ENCODE measurements around the gene KLHL5. TPM values are rescaled to one million over a fixed set of nuclear protein-coding genes. Genes with fewer than 3 reads are reported as not detected.

Gene KLHL5
- total and polyA plus RNA-seq, 2 of the 4 experiments (the other 2 are of a cell fraction), result 58.8 to 97.7 TPM

DNA sequence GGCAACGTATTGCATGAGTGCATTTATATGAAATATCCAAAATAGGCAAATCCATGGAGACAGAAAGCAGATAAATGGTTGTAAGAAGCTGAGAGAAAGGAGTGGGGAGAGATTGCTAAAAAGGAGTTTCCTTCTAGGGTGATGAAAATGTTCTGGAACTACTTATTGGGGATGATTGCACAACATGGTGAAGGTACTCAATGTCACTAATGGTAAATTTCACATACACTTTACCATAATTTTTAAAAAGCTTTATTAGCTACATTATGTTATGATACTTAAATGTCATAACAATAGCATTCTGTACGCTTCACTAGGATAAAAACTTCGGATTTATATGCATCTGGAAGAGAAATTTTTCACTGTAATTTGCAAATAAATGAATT, 63.6 kb downstream of the KLHL5 start:
- WGBS, 2 experiments (ENCODE audit: extremely low coverage in 2 of 2, insufficient read length in 1 of 2), result 83% methylated on average over 1 of the region's 3 CpGs; no CpG with 5 or more reads in 1 of the 2 experiments
- CTCF ChIA-PET, result no interaction called here

More for the DNA sequence above, 63.6 kb downstream of the KLHL5 start:
- H2BK5ac ChIP-seq (ENCODE audit: low read depth, low read length, poor library complexity, severe bottlenecking), result no peak overlapping the region
- dilution Hi-C loops (cut with HindIII; ENCODE audit: low sequenced_read_pairs, unreplicated experiment) (no loop called here), intact Hi-C loops (cut with micrococcal nuclease) (no loop called here), in situ Hi-C loops (cut with MboI; ENCODE audit: low sequenced_read_pairs) (no loop called here)
- H2AFZ ChIP-seq (replicated peaks; ENCODE audit: low read length, poor library complexity), result no peak overlapping the region
- no peaks in the 10 kb centered on the region for H3K9me1 ChIP-seq (ENCODE audit: insufficient read depth, low read length)
- H2AK9ac ChIP-seq (replicated peaks; ENCODE audit: low read depth, low read length, poor library complexity), result no peak overlapping the region
- DNase-seq, result no peak
- no peak overlapping the region for H2AK5ac ChIP-seq (ENCODE audit: low read depth, low read length)
- no peaks in the 10 kb centered on the region; the same call in 1 of the 2 replicates for H4K20me1 ChIP-seq (ENCODE audit: insufficient read depth, low read length)
- H3K79me1 ChIP-seq (ENCODE audit: low read depth in 1 of 2, low read length in 2 of 2), result peaks cover 0 to 6% of the 10 kb centered on the region in 2 experiments; a peak in 2 of 4 replicates
- no peak overlapping the region for H4K5ac ChIP-seq (ENCODE audit: low read depth, low read length)
- H3K18ac ChIP-seq (ENCODE audit: low read depth, low read length), result no peak overlapping the region
- no peaks in the 10 kb centered on the region for H3K4me1 ChIP-seq (ENCODE audit: control insufficient read depth, insufficient read depth, low read length)
- TF ChIP-seq MXI1 (IDR thresholded peaks at IDR 0.05; ENCODE audit: borderline replicate concordance, low read depth, low read length) (no peak), CEBPB (IDR thresholded peaks at IDR 0.05; ENCODE audit: low read depth, low read length) (peak; percentile 75)
- H4K91ac ChIP-seq (ENCODE audit: insufficient read depth, low read depth, low read length), result no peak overlapping the region
- no peak for ATAC-seq (ENCODE audit: low read depth)
- H2BK15ac ChIP-seq (ENCODE audit: low read depth, low read length), result no peak overlapping the region
- no peaks in the 10 kb centered on the region for H3K27me3 ChIP-seq (ENCODE audit: control insufficient read depth, insufficient read depth, low read length)
- H3K4ac ChIP-seq (ENCODE audit: low read depth, low read length), result no peak overlapping the region
- no peak overlapping the region for H4K8ac ChIP-seq (ENCODE audit: low read depth in 2 of 2, low read length in 2 of 2)
- BruUV-seq (replicated peaks), result no TSS peak
- no peak overlapping the region for H2BK120ac ChIP-seq (ENCODE audit: low read depth, low read length)
- no peak overlapping the region for H3K27ac ChIP-seq (ENCODE audit: insufficient read depth, low read length)
- H3K56ac ChIP-seq (ENCODE audit: extremely low read depth, insufficient read depth, low read length), result no peak overlapping the region
- no peak overlapping the region for H3K14ac ChIP-seq (replicated peaks; ENCODE audit: low read depth, low read length)
- no peak overlapping the region for H3K23ac ChIP-seq (ENCODE audit: low read depth, low read length)
- H3K4me3 ChIP-seq (ENCODE audit: insufficient read depth, low read depth, low read length), result no peak overlapping the region
- no peak overlapping the region for H2BK20ac ChIP-seq (ENCODE audit: low read depth, low read length)
- H3K9ac ChIP-seq (ENCODE audit: low read depth, low read length), result no peak overlapping the region
- peaks cover 15% of the 10 kb centered on the region for H3K36me3 ChIP-seq (ENCODE audit: control insufficient read depth, insufficient read depth, low read length)
- H3K4me2 ChIP-seq (ENCODE audit: low read depth, low read length), result no peak overlapping the region
- no peaks in the 10 kb centered on the region for H3K9me3 ChIP-seq (ENCODE audit: control insufficient read depth, insufficient read depth, low read length)
- POLR2A ChIA-PET (ENCODE audit: unreplicated experiment), result no interaction called here

Measured in IMR-90 (cell line).